ENCODE data around the gene EYA2. TPM values are rescaled to one million over a fixed set of nuclear protein-coding genes. Genes with fewer than 3 reads are reported as not detected.
A peak's percentile ranks its signal among the peaks of the same experiment; 100 is the strongest.
"Not testable (repeated sequence)": the region's sequence is repeated elsewhere in the genome, so short reads cannot be mapped to it uniquely, and the experiment has no call there.

The EYA2 gene
- total RNA-seq, 1 donor: not detected

DNA sequence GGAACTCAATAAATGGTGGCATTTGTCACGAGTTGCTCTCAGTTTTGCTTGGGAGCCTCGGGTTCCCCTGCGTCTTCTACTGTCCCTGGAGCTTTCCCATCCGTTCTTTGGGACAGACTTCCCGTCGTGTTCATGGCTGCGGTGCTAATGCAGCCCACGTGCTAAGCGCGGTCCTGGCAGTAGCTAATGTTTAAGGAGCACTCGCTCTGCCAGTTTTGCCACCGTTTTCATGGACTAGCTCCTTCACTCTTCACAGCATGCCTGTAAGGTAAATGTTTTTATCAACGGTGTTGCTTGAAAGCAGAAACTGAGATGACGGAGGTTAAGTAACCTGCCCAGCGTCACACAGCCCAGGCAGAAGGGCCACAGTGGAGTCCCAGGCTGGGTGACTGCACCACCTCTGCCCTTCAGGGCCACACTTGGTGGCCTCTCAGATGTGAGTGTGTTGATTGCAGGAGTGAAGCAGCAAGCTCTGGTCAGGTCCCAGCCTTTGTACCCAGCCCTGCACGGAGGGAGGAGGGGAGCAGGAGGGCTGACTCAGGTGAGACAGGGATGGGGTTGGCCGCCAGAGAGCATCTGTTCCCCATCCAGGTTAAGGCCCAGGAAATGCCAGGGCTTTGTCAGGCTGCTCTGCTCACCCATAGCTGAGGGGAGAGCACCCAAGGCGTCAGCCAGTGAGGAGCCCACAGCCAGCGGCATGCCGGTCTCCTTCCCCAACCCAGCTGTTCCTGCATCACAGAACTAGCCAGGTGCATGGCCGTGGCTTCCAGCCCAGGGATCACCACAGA is 280.0 kb downstream of the EYA2 start:
- H3K4me3 ChIP-seq (ENCODE audit: low read depth, low read length): no peak overlapping the region
- TF ChIP-seq, protein P1, sequence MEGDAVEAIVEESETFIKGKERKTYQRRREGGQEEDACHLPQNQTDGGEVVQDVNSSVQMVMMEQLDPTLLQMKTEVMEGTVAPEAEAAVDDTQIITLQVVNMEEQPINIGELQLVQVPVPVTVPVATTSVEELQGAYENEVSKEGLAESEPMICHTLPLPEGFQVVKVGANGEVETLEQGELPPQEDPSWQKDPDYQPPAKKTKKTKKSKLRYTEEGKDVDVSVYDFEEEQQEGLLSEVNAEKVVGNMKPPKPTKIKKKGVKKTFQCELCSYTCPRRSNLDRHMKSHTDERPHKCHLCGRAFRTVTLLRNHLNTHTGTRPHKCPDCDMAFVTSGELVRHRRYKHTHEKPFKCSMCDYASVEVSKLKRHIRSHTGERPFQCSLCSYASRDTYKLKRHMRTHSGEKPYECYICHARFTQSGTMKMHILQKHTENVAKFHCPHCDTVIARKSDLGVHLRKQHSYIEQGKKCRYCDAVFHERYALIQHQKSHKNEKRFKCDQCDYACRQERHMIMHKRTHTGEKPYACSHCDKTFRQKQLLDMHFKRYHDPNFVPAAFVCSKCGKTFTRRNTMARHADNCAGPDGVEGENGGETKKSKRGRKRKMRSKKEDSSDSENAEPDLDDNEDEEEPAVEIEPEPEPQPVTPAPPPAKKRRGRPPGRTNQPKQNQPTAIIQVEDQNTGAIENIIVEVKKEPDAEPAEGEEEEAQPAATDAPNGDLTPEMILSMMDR (IDR thresholded peaks at IDR 0.05; ENCODE audit: insufficient read depth, low read depth, low read length): no peak
- DNase-seq (ENCODE audit: low read depth): no peak

DNA sequence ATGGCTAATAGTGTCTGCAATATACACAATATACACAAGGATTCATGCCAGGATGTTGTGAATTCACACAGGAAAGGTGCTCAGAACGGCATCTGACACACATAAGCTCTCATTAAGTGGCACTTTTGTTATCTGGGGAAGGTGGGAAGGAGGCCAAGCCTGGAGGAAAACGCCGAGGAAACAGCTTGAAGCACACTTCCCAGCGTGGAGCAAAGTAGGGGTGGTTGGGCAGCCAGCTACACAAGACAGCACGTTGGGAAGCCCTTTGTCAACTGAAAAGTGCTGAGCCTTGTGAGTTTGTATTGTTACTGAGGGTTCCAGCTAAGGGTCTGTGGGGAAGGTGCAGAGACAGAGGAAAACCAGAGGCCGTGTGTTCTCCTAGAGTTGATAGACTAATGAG is 280.9 kb downstream of the EYA2 start:
- H3K4me3 ChIP-seq (ENCODE audit: low read depth, low read length): no peak overlapping the region
- TF ChIP-seq, protein P1 (IDR thresholded peaks at IDR 0.05; ENCODE audit: insufficient read depth, low read depth, low read length): no peak
- no peak for DNase-seq (ENCODE audit: low read depth)

DNA sequence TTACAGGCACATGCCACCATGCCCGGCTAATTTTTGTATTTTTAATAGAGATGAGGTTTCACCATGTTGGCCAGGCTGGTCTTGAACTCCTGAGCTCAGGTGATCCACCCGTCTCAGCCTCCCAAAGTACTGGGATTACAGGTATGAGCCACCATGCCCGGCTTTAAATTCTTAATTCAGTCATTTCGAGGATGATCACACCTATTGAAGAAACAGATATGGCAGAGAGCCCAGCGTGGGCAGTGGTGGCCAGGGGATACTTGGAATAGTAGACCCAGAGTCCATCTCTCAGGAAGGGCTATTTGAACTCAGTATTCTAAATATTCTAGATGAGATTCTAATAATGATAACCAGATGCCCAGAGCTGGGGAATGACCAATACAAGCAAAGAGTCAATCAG is 281.6 kb downstream of the EYA2 start:
- H3K4me3 ChIP-seq (ENCODE audit: low read depth, low read length); DNase-seq (ENCODE audit: low read depth): not testable (repeated sequence)

DNA sequence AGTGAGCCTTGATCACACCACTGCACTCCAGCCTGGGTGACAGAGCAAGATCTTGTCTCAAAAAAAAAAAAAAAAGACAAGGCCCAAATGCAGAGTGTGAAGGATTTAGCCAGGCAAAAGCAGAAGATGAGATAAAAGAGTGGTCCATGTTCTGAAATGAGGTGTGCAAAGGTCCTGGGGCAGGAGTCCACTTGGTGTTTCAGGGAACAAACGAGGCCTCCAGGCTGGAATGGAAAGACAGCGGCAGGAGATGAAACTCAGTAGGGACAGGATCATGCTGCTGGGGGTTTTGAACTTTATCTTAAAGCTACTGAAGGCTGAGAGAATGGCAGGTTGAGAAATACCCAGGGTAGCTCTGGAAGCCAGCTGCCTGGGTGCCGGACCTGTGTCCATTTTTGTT is 283.6 kb downstream of the EYA2 start:
- DNase-seq (ENCODE audit: low read depth): no peak
- TF ChIP-seq, protein P1 (IDR thresholded peaks at IDR 0.05; ENCODE audit: insufficient read depth, low read depth, low read length): no peak
- no peak overlapping the region for H3K4me3 ChIP-seq (ENCODE audit: low read depth, low read length)

DNA sequence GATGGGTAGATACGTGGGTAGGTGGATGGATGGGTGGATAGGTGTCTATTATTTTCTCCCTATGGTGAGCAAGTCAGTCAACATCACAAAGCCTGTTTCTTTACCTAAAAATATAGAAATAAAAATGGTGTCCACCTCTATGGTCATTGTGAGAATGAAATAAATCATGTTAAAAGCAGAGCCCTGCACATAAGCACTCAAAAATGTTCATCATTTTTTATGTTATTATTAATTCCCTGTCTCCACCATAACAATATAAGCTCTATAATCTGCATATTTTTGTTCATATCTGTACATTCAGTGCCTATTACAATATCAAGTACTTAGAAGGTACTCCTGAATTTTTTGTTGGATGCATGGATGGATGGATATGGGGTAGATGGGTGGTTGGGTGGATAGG is 284.2 kb downstream of the EYA2 start:
- H3K4me3 ChIP-seq (ENCODE audit: low read depth, low read length): no peak overlapping the region
- no peak for DNase-seq (ENCODE audit: low read depth)
- TF ChIP-seq, protein P1 (IDR thresholded peaks at IDR 0.05; ENCODE audit: insufficient read depth, low read depth, low read length): no peak

DNA sequence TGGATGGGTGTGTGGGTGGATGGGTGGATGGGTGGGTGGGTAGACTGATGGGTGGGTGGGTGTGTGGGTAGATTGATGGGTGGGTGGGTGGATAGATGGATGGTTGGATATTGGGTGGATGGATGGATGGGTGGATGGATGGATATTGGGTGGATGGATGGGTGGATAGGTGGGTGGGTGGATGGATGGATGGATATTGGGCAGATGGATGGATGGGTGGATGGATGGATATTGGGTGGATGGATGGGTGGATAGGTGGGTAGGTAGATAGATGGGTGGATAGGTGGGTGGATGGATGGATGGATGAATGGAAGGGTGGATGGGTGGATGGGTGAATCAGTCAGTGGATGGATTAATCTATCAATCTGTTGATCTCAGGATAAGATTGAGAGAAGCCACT is 284.6 kb downstream of the EYA2 start:
- no peak for DNase-seq (ENCODE audit: low read depth)
- TF ChIP-seq, protein P1 (IDR thresholded peaks at IDR 0.05; ENCODE audit: insufficient read depth, low read depth, low read length): no peak
- H3K4me3 ChIP-seq (ENCODE audit: low read depth, low read length): no peak overlapping the region

DNA sequence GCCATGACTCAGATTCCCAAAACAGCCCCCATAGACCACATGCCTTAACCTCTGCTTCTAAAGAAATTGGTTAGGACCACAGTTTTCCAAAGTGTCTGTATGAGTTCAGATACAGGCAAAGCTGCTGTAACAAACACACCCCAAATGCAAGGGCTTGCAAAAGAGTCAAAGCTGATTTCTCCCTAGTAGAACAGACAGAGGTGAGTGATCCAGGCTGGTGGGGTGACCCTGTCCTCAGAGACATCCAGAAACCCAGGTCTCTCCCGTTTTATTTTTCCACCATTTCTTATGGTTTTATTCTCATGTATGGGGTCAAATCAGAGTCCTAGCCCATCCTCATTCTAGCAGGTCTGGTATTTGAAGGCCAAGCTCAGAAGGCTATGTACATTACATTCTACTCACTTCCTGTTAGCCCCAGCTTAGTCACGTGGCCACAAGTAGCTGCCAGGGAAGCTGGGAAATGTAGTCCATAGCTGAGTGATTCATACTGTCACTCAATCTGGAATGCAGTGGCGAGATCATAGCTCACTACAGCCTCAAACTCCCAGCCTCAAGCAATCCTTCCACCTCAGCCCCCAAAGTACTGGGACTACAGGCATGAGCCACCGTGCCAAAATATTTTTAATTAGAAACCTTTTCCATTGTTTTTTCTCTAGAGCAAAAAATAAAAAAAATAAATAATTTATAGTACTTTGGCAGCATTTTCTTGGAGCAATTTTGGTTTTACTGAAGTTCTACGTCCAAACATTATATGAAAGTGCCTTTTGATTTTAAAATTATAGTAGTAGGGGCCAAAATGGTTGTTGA is 286.6 kb downstream of the EYA2 start:
- TF ChIP-seq, protein P1 (IDR thresholded peaks at IDR 0.05; ENCODE audit: insufficient read depth, low read depth, low read length): no peak
- DNase-seq (ENCODE audit: low read depth): peak; percentile 38
- no peak overlapping the region for H3K4me3 ChIP-seq (ENCODE audit: low read depth, low read length)
